ENCODE measurements around the gene KIAA1958. TPM values are rescaled to one million over a fixed set of nuclear protein-coding genes. Genes with fewer than 3 reads are reported as not detected.
"Not testable (repeated sequence)": the region's sequence is repeated elsewhere in the genome, so short reads cannot be mapped to it uniquely, and the experiment has no call there.

The KIAA1958 gene
- total RNA-seq, 2 experiments from 2014 or later: 5.6 to 6.8 TPM

GRCh38 chr9:112506571-112506970 lies 19.9 kb downstream of the KIAA1958 start:
- H3K27ac Mint-ChIP-seq: no peak overlapping the region

DNA sequence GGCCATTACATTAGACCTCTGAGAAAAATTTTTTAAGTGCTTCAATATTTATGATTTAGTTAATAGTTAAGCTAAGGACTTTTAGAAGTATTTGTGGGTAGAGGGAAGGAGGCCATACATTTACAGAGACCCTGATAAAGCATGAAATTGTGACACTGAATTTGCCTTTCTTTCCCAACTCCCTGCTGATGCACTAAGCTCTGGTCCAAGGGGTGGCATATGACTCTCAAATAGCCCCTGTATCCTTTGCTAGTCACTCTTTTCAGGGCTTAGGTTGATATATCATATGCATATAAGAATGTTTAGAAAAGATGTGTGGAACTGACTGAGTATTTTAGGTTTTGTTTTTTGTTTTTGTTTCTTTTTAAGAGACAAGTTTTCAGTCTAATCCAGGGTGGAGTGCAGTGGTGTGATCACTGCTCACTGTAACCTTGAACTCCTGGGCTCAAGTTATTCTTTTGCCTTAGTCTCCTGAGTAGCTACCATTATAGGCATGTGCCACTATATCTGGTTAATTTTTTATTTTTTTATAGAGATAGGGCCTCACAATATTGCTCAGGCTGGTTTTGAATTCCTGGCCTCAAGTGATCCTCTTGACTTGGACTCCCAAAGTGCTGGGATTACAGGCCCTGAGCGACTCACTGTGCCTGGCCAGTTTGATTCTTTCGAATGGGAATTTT lies 20.5 kb downstream of the KIAA1958 start:
- POLR2A ChIA-PET: no interaction called here
- Mint-ChIP-seq H3K36me3 (ENCODE audit: low read depth) (no peaks in the 10 kb centered on the region), H3K4me3 (no peak overlapping the region), H3K9me3 (no peaks in the 10 kb centered on the region), H3K27me3 (no peaks in the 10 kb centered on the region), H3K4me1 (ENCODE audit: low read depth) (no peaks in the 10 kb centered on the region), H3K27ac (no peak overlapping the region)
- CTCF ChIA-PET: no interaction called here
- no peak for ATAC-seq (ENCODE audit: poor library complexity)
- H3K27ac ChIP-seq (ENCODE audit: low read depth in 1 of 2, low read length in 2 of 2): no peak overlapping the region
- H3K36me3 ChIP-seq (ENCODE audit: insufficient read depth, low read length): no peaks in the 10 kb centered on the region
- no peak overlapping the region for H3K4me3 ChIP-seq (ENCODE audit: low read length)
- TF ChIP-seq, protein P1, sequence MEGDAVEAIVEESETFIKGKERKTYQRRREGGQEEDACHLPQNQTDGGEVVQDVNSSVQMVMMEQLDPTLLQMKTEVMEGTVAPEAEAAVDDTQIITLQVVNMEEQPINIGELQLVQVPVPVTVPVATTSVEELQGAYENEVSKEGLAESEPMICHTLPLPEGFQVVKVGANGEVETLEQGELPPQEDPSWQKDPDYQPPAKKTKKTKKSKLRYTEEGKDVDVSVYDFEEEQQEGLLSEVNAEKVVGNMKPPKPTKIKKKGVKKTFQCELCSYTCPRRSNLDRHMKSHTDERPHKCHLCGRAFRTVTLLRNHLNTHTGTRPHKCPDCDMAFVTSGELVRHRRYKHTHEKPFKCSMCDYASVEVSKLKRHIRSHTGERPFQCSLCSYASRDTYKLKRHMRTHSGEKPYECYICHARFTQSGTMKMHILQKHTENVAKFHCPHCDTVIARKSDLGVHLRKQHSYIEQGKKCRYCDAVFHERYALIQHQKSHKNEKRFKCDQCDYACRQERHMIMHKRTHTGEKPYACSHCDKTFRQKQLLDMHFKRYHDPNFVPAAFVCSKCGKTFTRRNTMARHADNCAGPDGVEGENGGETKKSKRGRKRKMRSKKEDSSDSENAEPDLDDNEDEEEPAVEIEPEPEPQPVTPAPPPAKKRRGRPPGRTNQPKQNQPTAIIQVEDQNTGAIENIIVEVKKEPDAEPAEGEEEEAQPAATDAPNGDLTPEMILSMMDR (IDR thresholded peaks at IDR 0.05): no peak
- no peaks in the 10 kb centered on the region for H3K9me3 ChIP-seq (ENCODE audit: control insufficient read depth in 1 of 2, insufficient read depth in 1 of 2, low read length in 2 of 2)
- no peaks in the 10 kb centered on the region for H3K27me3 ChIP-seq (ENCODE audit: control insufficient read depth in 1 of 2, insufficient read depth in 2 of 2, low read length in 2 of 2)
- no peaks in the 10 kb centered on the region for H3K4me1 ChIP-seq (ENCODE audit: insufficient read depth, low read length)
- DNase-seq: no peak
- intact Hi-C loops (cut with DNase I, micrococcal nuclease): no loop called here

More at GRCh38 chr9:112506571-112506970, 19.9 kb downstream of the KIAA1958 start:
- Histone ChIP-seq H3K36me3 (ENCODE audit: insufficient read depth, low read length) (no peaks in the 10 kb centered on the region), H3K27me3 (ENCODE audit: control insufficient read depth in 1 of 2, insufficient read depth in 2 of 2, low read length in 2 of 2) (no peaks in the 10 kb centered on the region), H3K4me1 (ENCODE audit: insufficient read depth, low read length) (no peaks in the 10 kb centered on the region), H3K9me3 (ENCODE audit: control insufficient read depth in 1 of 2, insufficient read depth in 1 of 2, low read length in 2 of 2) (no peaks in the 10 kb centered on the region), H3K4me3 (ENCODE audit: low read length) (no peak overlapping the region), H3K27ac (ENCODE audit: low read depth in 1 of 2, low read length in 2 of 2) (no peak overlapping the region)
- Mint-ChIP-seq H3K4me1 (ENCODE audit: low read depth) (no peaks in the 10 kb centered on the region), H3K27me3 (no peaks in the 10 kb centered on the region), H3K36me3 (ENCODE audit: low read depth) (no peaks in the 10 kb centered on the region), H3K4me3 (no peak overlapping the region), H3K9me3 (no peaks in the 10 kb centered on the region)
- ATAC-seq (ENCODE audit: poor library complexity): no peak
- TF ChIP-seq, protein P1 (IDR thresholded peaks at IDR 0.05): no peak
- DNase-seq: no peak
- intact Hi-C loops (cut with DNase I, micrococcal nuclease): no loop called here
- ChIA-PET CTCF (no interaction called here), POLR2A (no interaction called here)

- CTCF ChIA-PET: no interaction called here
- Histone ChIP-seq H3K27ac (ENCODE audit: low read depth in 1 of 2, low read length in 2 of 2) (no peak overlapping the region), H3K9me3 (ENCODE audit: control insufficient read depth in 1 of 2, insufficient read depth in 1 of 2, low read length in 2 of 2) (no peaks in the 10 kb centered on the region), H3K4me1 (ENCODE audit: insufficient read depth, low read length) (no peaks in the 10 kb centered on the region), H3K27me3 (ENCODE audit: control insufficient read depth in 1 of 2, insufficient read depth in 2 of 2, low read length in 2 of 2) (no peaks in the 10 kb centered on the region), H3K36me3 (ENCODE audit: insufficient read depth, low read length) (no peaks in the 10 kb centered on the region), H3K4me3 (ENCODE audit: low read length) (no peak overlapping the region)
- DNase-seq (no peak), ATAC-seq (ENCODE audit: poor library complexity) (no peak)
- Mint-ChIP-seq H3K36me3 (ENCODE audit: low read depth) (no peaks in the 10 kb centered on the region), H3K9me3 (no peaks in the 10 kb centered on the region), H3K4me3 (no peak overlapping the region), H3K27ac (no peak overlapping the region), H3K4me1 (ENCODE audit: low read depth) (no peaks in the 10 kb centered on the region), H3K27me3 (no peaks in the 10 kb centered on the region)
- TF ChIP-seq, protein P1 (IDR thresholded peaks at IDR 0.05): no peak
- intact Hi-C loops (cut with DNase I, micrococcal nuclease): no loop called here
- POLR2A ChIA-PET: interaction anchor here (0.8 kb wide), 1 partner anchor 59 kb away, joined by 3 read pairs; no protein-coding TSS in a partner anchor
These were observed 21.8 kb downstream of the KIAA1958 start for GRCh38 chr9:112508377-112508776.

- POLR2A ChIA-PET, H3K4me3 Mint-ChIP-seq: not testable (repeated sequence)
These were observed 25.8 kb downstream of the KIAA1958 start for GRCh38 chr9:112512377-112512776.

More at GRCh38 chr9:112512377-112512776, 25.8 kb downstream of the KIAA1958 start:
- H3K27ac ChIP-seq (ENCODE audit: low read depth in 1 of 2, low read length in 2 of 2); DNase-seq; H3K4me1 ChIP-seq (ENCODE audit: insufficient read depth, low read length); ATAC-seq (ENCODE audit: poor library complexity); H3K4me1 Mint-ChIP-seq (ENCODE audit: low read depth); CTCF ChIA-PET; H3K9me3 Mint-ChIP-seq; H3K36me3 ChIP-seq (ENCODE audit: insufficient read depth, low read length); H3K27ac Mint-ChIP-seq; H3K27me3 ChIP-seq (ENCODE audit: control insufficient read depth in 1 of 2, insufficient read depth in 2 of 2, low read length in 2 of 2); intact Hi-C loops (cut with DNase I, micrococcal nuclease); H3K4me3 ChIP-seq (ENCODE audit: low read length); H3K27me3 Mint-ChIP-seq; H3K9me3 ChIP-seq (ENCODE audit: control insufficient read depth in 1 of 2, insufficient read depth in 1 of 2, low read length in 2 of 2); H3K36me3 Mint-ChIP-seq (ENCODE audit: low read depth): not testable (repeated sequence)

All from CD4-positive, alpha-beta T cell (primary cell).